HEK293 (cell line): ENCODE results near the gene NPDC1.

Experiments
- CTCF ChIA-PET: fragments of 350-600 bp; formaldehyde crosslinking; extraction: SDS; loops from one replicate; lab custom pipeline; 2021; ENCODE audit warnings: antibody characterized with exemption; lab: Yijun Ruan, JAX
- POLR2A ChIA-PET: fragments of 300-600 bp; formaldehyde crosslinking; extraction: SDS; loops from one replicate; lab custom pipeline; 2020; ENCODE audit warnings: antibody characterized with exemption, inconsistent platforms; lab: Yijun Ruan, JAX
- H3K27ac ChIP-seq: fragments of 200-500 bp; sonication (Bioruptor generic); 2 replicates; pipeline ENCODE4 v1.5.1; 2014; ENCODE audit warnings: low read depth, low read length, control low read depth, inconsistent platforms; ENCODE audit errors: extremely low read depth
- H3K36me3 ChIP-seq, 2 experiments: fragments of 200-500 bp in 1 of 2; sonication (Bioruptor generic) in 1 of 2; 1 replicate in 1 of 2; 2 replicates in 1 of 2; pipeline ENCODE4 v1.5.1; 2014 to 2017; ENCODE audit warnings: inconsistent platforms in 2 of 2, low read length in 2 of 2; ENCODE audit not compliant: control insufficient read depth in 2 of 2, insufficient read depth in 1 of 2
- H3K4me1 ChIP-seq: fragments of 200-500 bp; sonication (Bioruptor generic); 2 replicates; pipeline ENCODE4 v1.5.1; 2014; ENCODE audit warnings: mild to moderate bottlenecking, low read length, inconsistent platforms; ENCODE audit not compliant: control insufficient read depth, insufficient read depth
- H3K4me3 ChIP-seq: 2 replicates; pipeline ENCODE4 v1.5.1; 2011; ENCODE audit warnings: low read depth, mild to moderate bottlenecking, control low read depth, low read length, moderate library complexity
- H3K9me3 ChIP-seq: fragments of 200-500 bp; sonication (Bioruptor generic); 2 replicates; pipeline ENCODE4 v1.5.1; 2014; ENCODE audit warnings: low read depth, low read length, inconsistent platforms; ENCODE audit not compliant: control insufficient read depth, insufficient read depth
- GLIS1 ChIP-seq: fragments of 450-650 bp; formaldehyde crosslinking; IDR thresholded peaks from 2 replicates; pipeline ENCODE4 v1.5.1; 2016; ENCODE audit warnings: missing biosample characterization, missing genetic modification characterization
- GLIS2 ChIP-seq: fragments of 450-650 bp; formaldehyde crosslinking; IDR thresholded peaks from 2 replicates; pipeline ENCODE4 v1.5.1; 2016; ENCODE audit warnings: missing biosample characterization, missing genetic modification characterization
- INSM2 ChIP-seq: fragments of 450-650 bp; formaldehyde crosslinking; IDR thresholded peaks from 2 replicates; pipeline ENCODE4 v1.5.1; 2016; ENCODE audit warnings: missing biosample characterization, missing genetic modification characterization
- KLF9 ChIP-seq: fragments of 450-650 bp; formaldehyde crosslinking; IDR thresholded peaks from 2 replicates; pipeline ENCODE4 v1.5.1; 2016; ENCODE audit warnings: missing biosample characterization, missing genetic modification characterization, low read depth
- PATZ1 ChIP-seq: fragments of 450-650 bp; formaldehyde crosslinking; IDR thresholded peaks from 2 replicates; pipeline ENCODE4 v1.5.1; 2016; ENCODE audit warnings: missing biosample characterization, missing genetic modification characterization
- PBX3 ChIP-seq: sonication (generic); formaldehyde crosslinking; IDR thresholded peaks from 2 replicates; pipeline ENCODE4 v1.8.1; 2022; ENCODE audit warnings: mild to moderate bottlenecking, moderate library complexity, missing genetic modification reagents
- SETDB1 ChIP-seq: IDR thresholded peaks from one replicate; pipeline ENCODE4 v1.6.1; 2017; ENCODE audit warnings: mild to moderate bottlenecking, low read length, moderate library complexity, mixed read lengths; ENCODE audit not compliant: insufficient read length
- ZBTB11 ChIP-seq: fragments of 450-650 bp; formaldehyde crosslinking; conservative IDR thresholded peaks from 2 replicates; pipeline ENCODE4 v1.5.1; 2016; ENCODE audit warnings: low read depth, missing biosample characterization, missing genetic modification characterization
- ZBTB8A ChIP-seq: fragments of 450-650 bp; formaldehyde crosslinking; IDR thresholded peaks from 2 replicates; pipeline ENCODE4 v1.5.1; 2016; ENCODE audit warnings: missing biosample characterization, missing genetic modification characterization
- ZFHX2 ChIP-seq: fragments of 450-650 bp; formaldehyde crosslinking; conservative IDR thresholded peaks from 2 replicates; pipeline ENCODE4 v1.5.1; 2016; ENCODE audit warnings: missing biosample characterization, missing genetic modification characterization
- ZNF112 ChIP-seq: fragments of 450-650 bp; formaldehyde crosslinking; IDR thresholded peaks from 2 replicates; pipeline ENCODE4 v1.5.0; 2017; ENCODE audit warnings: missing biosample characterization, missing genetic modification characterization
- ZNF155 ChIP-seq: fragments of 450-650 bp; formaldehyde crosslinking; IDR thresholded peaks from 2 replicates; pipeline ENCODE4 v1.5.1; 2016; ENCODE audit warnings: missing biosample characterization, missing genetic modification characterization
- ZNF24 ChIP-seq: fragments of 450-650 bp; formaldehyde crosslinking; IDR thresholded peaks from 2 replicates; pipeline ENCODE4 v1.5.1; 2016; ENCODE audit warnings: missing biosample characterization, missing genetic modification characterization
- ZNF335 ChIP-seq: fragments of 450-650 bp; formaldehyde crosslinking; conservative IDR thresholded peaks from 2 replicates; pipeline ENCODE4 v1.5.1; 2016; ENCODE audit warnings: missing biosample characterization, missing genetic modification characterization
- ZNF391 ChIP-seq: fragments of 450-650 bp; formaldehyde crosslinking; IDR thresholded peaks from 2 replicates; pipeline ENCODE4 v1.5.1; 2016; ENCODE audit warnings: low read depth, missing biosample characterization, missing genetic modification characterization, borderline replicate concordance
- ZNF398 ChIP-seq: fragments of 450-650 bp; formaldehyde crosslinking; IDR thresholded peaks from 2 replicates; pipeline ENCODE4 v1.5.1; 2017; ENCODE audit warnings: missing biosample characterization, missing genetic modification characterization
- ZNF560 ChIP-seq: fragments of 450-650 bp; formaldehyde crosslinking; IDR thresholded peaks from 2 replicates; pipeline ENCODE4 v1.5.1; 2017; ENCODE audit warnings: missing biosample characterization, missing genetic modification characterization, borderline replicate concordance
- ZNF571 ChIP-seq: fragments of 450-650 bp; formaldehyde crosslinking; IDR thresholded peaks from 2 replicates; pipeline ENCODE4 v1.5.0; 2017; ENCODE audit warnings: missing biosample characterization, missing genetic modification characterization
- ZSCAN4 ChIP-seq: fragments of 450-650 bp; formaldehyde crosslinking; IDR thresholded peaks from 2 replicates; pipeline ENCODE4 v1.5.1; 2017; ENCODE audit warnings: missing biosample characterization, missing genetic modification characterization

Gene NPDC1

GRCh38 chr9:137077758-137078693 lies 32.0 kb upstream of the NPDC1 start (continued):
- TF ChIP-seq PBX3 (no peak; the same call in 1 of the 2 replicates), ZNF391 (tag by site-specific recombination) (no peak), ZNF560 (tag by site-specific recombination) (no peak), GLIS2 (tag by site-specific recombination) (peak; percentile 54), ZSCAN4 (tag by site-specific recombination) (no peak), INSM2 (tag by site-specific recombination) (no peak), ZFHX2 (tag by site-specific recombination) (peak; percentile 73), PATZ1 (tag by site-specific recombination) (peak; percentile 35; the same call in 1 of the 2 replicates), SETDB1 (no peak), KLF9 (tag by site-specific recombination) (0 out of 2 replicates have a peak, but pooled peaks have one; percentile 32), ZBTB8A (tag by site-specific recombination) (no peak)

- ChIA-PET POLR2A (interaction anchor here (1.0 to 2.3 kb wide), 5 partner anchors 9 to 164 kb away, joined by 3 to 21 read pairs (median 6); partner anchors contain the start of genes ENTPD2, MAN1B1 and TUBB4B), CTCF (interaction anchor here (0.6 to 2.6 kb wide), 5 partner anchors 9 to 191 kb away, joined by 3 to 16 read pairs (median 9); partner anchors contain the start of genes MAN1B1 and TRAF2)
- Histone ChIP-seq H3K27ac (peak within 1 kb of the TSS; percentile 46; the same call in 1 of the 2 replicates), H3K36me3 (peaks cover 0 to 34% of the 10 kb centered on the region in 2 experiments; a peak in 1 of 3 replicates), H3K9me3 (no peaks in the 10 kb centered on the region), H3K4me3 (peak within 1 kb of the TSS; percentile 43), H3K4me1 (no peaks in the 10 kb centered on the region; the same call in 1 of the 2 replicates)
- TF ChIP-seq ZBTB11 (tag by site-specific recombination) = no peak
- peak; percentile 66; the same call in 1 of the 2 replicates for TF ChIP-seq PBX3
- no peak for TF ChIP-seq ZNF112 (tag by site-specific recombination)
- TF ChIP-seq ZNF335 (tag by site-specific recombination) = peak; percentile 75
- TF ChIP-seq ZNF571 (tag by site-specific recombination) = no peak
- TF ChIP-seq ZNF398 (tag by site-specific recombination) = no peak
- no peak for TF ChIP-seq ZNF24 (tag by site-specific recombination)
- TF ChIP-seq GLIS1 (tag by site-specific recombination) = peak; percentile 35; the same call in 1 of the 2 replicates
- TF ChIP-seq ZNF155 = no peak
Observed at GRCh38 chr9:137077010-137077747, 31.2 kb upstream of the NPDC1 start, which contains the start of gene UAP1L1. Gene UAP1L1, plus strand, starts transcription at chr9:137077517. Its CDS starts 16 bp downstream, at chr9:137077533.
